GM19351 (cell line): Measurements from ENCODE around the gene COL23A1.
"Not testable (repeated sequence)": the region's sequence is repeated elsewhere in the genome, so short reads cannot be mapped to it uniquely, and the experiment has no call there.

Source experiments
- ATAC-seq: cut with Tn5 transposase; IDR thresholded peaks from one replicate; pipeline ENCODE4 v1.9.1; 2021; ENCODE audit warnings: mild to moderate bottlenecking, moderate library complexity; ENCODE audit not compliant: unreplicated experiment

Gene COL23A1

GRCh38 chr5:178312880-178313282, 277.3 kb downstream of the COL23A1 start:
- ATAC-seq: no peak

DNA sequence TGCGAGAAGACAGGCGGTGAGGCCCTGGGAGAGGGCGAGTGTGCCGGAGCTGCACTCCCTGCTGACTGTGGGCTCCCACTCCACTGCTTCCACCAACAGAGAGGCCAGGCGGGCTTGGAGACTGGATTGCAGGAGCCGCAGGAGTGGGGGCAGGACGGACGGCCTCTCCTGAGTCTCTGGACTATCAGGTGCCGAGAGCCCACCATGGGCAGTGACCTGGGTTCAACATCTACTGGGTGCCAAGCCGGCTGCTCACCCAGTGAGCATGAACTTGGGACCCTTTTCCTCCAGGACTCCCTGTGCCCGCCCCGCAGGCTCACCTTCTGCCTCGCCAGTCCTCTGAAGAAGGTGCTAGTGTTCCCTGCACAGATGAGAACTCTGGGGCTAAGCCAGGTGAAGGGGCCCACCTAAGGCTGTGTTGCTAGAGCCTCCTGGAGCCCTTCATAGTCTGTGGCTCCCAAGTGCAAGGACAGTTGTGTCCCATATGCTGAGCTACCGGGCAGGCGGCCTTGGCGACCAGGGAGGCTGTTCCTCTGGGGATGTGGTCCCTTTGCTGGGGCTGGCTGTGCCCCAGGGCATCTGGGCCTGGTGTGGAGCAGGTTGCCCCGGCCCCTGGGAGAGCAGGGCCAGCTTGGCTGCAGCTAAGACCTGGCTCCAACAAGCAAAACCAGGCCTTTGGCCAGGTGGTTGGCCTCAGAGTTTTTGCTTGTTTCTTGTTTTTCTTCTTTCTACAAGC, 279.9 kb downstream of the COL23A1 start:
- ATAC-seq: no peak

DNA sequence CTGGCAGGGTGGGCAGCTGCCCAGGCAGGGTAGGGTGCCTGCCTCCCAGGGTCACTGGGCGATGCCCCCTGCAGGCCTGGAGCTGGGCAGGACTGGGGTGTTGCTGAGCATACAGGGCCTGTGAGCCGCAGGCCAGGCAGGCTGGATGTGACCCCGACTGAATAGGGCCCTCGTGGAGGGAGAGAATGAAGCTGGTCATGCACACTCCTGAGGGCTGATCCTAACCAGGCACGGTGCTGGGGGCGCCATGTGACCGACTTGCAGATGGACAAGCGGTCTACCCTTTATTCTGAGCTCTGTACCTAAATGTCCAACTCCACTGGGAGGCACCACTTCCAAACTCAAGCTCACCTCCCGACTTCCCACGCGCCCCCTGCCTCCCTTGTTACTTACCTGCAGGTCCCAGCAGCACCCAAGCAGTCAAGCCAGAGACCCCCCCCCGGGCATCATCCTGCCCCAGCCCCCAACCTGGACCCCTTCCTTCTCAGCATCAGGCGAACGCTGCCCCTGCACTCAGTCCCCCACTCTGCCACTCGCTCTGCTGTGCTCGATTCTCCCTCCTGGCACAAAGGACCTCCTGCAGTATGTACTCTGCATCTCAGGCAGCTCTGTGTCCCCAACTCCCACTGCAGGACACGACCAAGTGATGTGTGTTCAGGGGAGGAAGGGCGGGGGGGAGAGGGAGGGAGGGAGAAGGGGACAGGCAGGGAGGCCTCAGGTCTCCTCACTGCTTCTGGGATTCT, 280.8 kb downstream of the COL23A1 start:
- no peak for ATAC-seq

- no peak for ATAC-seq
These were observed 281.6 kb downstream of the COL23A1 start for GRCh38 chr5:178308541-178309092.

GRCh38 chr5:178307267-178308045, 282.7 kb downstream of the COL23A1 start:
- ATAC-seq: no peak

DNA sequence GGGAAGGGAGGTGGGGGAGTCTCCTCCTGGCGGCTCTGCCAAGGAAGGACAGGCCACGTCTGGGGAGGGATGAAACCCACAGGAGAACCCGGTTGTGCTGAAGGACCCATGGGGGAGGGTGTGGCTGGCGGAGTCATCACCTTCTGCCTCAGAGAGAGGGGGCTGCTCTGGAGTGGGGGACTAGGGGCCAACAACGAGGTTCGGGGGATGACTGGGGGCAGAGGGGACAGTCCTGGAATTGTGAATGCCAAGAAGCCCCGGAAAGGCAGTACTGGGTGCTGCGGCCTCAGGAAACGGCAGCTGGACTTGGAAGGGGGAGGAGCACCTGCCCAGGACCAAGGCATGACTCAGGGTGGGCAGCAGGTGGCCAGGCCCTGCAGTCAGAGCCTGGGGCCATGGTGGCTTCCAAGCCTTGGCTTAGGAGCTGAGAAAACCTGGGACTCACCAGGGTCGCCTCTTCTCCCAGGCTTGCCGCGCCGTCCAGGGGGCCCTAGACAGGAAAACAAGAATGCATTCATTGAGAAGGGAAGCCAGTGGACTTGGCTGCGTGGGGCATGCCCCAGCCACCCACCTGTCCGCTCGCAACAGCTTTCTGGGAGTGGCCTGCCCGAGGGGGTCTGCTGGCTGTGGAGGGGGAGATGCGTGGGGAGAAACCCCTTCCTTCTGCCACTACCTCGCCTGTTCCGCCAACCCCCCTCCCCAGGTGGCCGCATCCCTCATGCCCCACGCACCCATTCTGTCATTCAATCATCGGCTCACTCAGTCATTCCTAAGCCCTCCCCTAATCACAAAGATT, 283.6 kb downstream of the COL23A1 start:
- ATAC-seq: no peak

GRCh38 chr5:178305801-178306200, 284.4 kb downstream of the COL23A1 start:
- ATAC-seq: no peak

DNA sequence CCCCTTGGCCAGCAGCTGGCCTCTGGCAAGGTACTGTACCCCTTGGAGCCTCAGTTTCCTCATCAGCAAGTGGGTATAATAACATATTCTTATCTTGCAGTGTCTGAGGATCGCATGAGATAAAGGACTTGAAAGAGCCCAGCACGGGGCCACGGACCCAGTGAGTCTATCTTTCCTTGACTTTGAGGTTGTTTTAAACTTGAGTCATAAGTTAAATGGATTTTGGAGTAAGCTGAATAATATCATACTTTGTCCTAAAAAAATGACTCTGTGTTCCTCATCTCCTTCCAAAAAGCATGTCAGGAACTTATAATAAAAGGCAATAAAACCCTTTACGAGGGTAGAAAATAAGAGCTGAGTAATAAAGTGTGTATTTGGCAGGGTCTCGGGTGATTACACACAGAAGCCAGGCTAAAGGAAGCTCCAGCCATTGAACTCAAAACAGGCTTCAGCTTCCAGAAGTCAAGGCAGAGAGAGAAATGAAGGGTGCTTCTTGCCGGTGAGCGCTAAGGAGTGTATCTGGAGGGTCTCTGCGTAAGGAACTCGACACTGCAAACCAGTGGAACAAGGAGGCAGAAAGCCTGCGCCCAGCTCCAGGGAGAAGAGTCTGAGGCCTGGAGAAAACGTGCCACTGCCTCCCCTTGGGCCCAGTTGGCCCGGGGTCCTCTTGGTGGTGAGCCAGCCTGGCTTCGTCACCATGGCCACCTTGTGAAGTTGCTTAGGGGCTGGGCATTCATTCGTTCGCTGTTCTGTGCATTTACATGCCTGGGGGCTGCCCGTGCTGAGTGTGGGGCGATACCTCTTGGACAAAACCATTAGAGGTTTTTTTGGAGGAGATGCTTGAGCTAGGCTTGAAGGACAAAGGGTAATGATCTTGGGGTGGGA, 285.2 kb downstream of the COL23A1 start:
- ATAC-seq: no peak

GRCh38 chr5:178304016-178304415, 286.2 kb downstream of the COL23A1 start:
- ATAC-seq: no peak

- ATAC-seq: not testable (repeated sequence)
These were observed 287.9 kb downstream of the COL23A1 start for GRCh38 chr5:178302321-178302720.

DNA sequence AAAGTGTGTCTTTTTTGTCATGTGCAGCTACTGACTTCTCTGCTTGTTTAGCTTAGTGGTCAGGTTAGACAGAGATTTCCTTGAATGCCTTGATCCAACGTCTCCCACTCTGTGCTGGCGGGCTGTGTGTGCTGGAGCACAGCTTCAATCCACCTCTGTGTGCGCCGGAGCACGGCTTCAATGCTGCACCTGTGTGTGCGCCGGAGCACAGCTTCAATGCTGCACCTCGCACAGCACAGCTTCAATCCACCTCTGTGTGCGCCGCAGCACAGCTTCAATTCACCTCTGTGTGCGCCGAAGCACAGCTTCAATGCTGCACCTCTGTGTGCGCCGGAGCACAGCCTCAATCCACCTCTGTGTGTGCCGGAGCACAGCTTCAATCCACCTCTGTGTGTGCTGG, 288.6 kb downstream of the COL23A1 start:
- no peak for ATAC-seq

GRCh38 chr5:178298283-178298807, 291.8 kb downstream of the COL23A1 start:
- ATAC-seq: no peak

- no peak for ATAC-seq
These were observed 292.4 kb downstream of the COL23A1 start for GRCh38 chr5:178297751-178298150.

DNA sequence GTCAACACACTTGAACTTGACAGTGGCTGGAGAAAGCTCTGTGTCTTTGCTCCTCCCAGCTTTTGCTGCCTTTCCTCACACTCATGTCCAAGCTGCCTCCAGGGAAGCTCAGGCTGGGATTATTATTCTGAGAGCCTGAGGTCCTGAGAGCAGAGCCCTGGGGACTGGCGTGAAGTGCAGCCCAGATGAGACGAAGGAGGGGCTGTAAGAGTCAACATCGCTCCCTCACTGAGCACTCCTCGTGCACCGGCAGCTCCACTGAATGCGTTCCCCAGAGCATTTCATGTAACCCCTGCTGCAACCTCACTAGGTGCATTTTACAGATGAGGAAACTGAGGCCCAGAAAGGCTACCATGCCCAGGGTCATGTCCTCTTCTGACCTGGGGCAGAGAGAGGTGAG, 294.1 kb downstream of the COL23A1 start:
- ATAC-seq: no peak

DNA sequence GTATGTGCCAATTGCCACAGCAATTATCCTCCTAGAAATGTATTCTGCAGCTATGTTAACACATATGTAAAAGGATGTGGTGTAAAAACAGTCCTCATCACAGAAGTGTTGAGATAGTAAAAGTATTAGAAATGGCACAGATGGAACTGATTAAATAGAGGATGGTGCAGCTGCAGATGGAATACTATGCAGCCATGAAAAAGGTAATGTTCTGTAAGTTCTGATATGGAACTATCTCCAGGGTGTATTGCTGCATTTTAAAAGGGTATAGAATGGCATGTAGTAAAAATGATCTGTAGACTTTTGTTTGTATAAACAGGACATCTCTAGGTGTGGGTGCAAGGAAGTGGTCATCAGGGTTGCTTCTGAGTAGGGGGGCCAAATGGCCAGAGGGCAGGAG, 294.6 kb downstream of the COL23A1 start:
- ATAC-seq: no peak

DNA sequence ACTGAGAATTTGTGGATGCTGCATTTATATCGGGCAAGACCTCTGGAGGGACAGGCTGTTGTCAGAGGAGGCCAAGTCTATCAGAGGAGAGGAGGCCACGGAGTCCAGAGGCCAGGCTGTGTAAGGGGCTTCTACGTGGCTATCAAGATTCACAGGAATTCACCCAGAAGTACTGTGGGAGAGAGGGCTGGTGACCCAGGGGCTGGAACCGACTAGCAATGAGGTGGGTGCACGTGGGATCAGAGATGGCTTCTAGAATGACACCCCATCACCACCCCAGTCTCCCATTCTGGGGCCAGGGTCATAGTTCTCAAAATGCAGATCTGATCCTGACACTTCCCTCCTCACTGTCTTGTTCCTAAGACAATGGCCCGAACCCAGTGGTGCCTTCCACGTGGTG, 296.4 kb downstream of the COL23A1 start:
- ATAC-seq: no peak

- ATAC-seq: no peak
These were observed 296.8 kb downstream of the COL23A1 start for GRCh38 chr5:178293400-178293799.

GRCh38 chr5:178292826-178293205, 297.4 kb downstream of the COL23A1 start:
- ATAC-seq: no peak
